Measurements from ENCODE around the gene INPP5A. TPM values are rescaled to one million over a fixed set of nuclear protein-coding genes. Genes with fewer than 3 reads are reported as not detected.

Gene INPP5A
- total RNA-seq, 6 experiments from 2014 or later, result 58.9 to 64.6 (median 63.8) TPM

GRCh38 chr10:132649651-132650360, 112.2 kb downstream of the INPP5A start:
- H3K9me3 Mint-ChIP-seq, result no peaks in the 10 kb centered on the region; the same call in 1 of the 2 replicates
- H3K27ac Mint-ChIP-seq, result no peak overlapping the region
- no peaks in the 10 kb centered on the region for H3K36me3 Mint-ChIP-seq (ENCODE audit: low read depth)
- peaks cover 5% of the 10 kb centered on the region for H3K27me3 Mint-ChIP-seq (ENCODE audit: insufficient read depth)
- H3K4me3 Mint-ChIP-seq, result no peak overlapping the region
- TF ChIP-seq CTCF (IDR thresholded peaks at IDR 0.05), result no peak
- H3K4me1 Mint-ChIP-seq (ENCODE audit: low read depth), result no peaks in the 10 kb centered on the region
- no peak for DNase-seq

- no peaks in the 10 kb centered on the region; the same call in 1 of the 2 replicates for H3K9me3 Mint-ChIP-seq
- H3K4me3 Mint-ChIP-seq, result no peak overlapping the region
- H3K27me3 Mint-ChIP-seq (ENCODE audit: insufficient read depth), result peaks cover 4% of the 10 kb centered on the region; the same call in 1 of the 2 replicates
Measured at GRCh38 chr10:132650611-132651250, 113.1 kb downstream of the INPP5A start.

GRCh38 chr10:132651511-132652029, 114.0 kb downstream of the INPP5A start:
- no peak for TF ChIP-seq CTCF (IDR thresholded peaks at IDR 0.05)
- H3K27me3 Mint-ChIP-seq (ENCODE audit: insufficient read depth), result peaks cover 4% of the 10 kb centered on the region; the same call in 1 of the 2 replicates
- H3K9me3 Mint-ChIP-seq, result no peaks in the 10 kb centered on the region; the same call in 1 of the 2 replicates
- no peak overlapping the region for H3K4me3 Mint-ChIP-seq
- H3K36me3 Mint-ChIP-seq (ENCODE audit: low read depth), result no peaks in the 10 kb centered on the region
- no peak for DNase-seq
- H3K4me1 Mint-ChIP-seq (ENCODE audit: low read depth), result no peaks in the 10 kb centered on the region
- H3K27ac Mint-ChIP-seq, result no peak overlapping the region

More at GRCh38 chr10:132650611-132651250, 113.1 kb downstream of the INPP5A start:
- Mint-ChIP-seq H3K36me3 (ENCODE audit: low read depth) (no peaks in the 10 kb centered on the region), H3K4me1 (ENCODE audit: low read depth) (no peaks in the 10 kb centered on the region), H3K27ac (no peak overlapping the region)
- no peak for TF ChIP-seq CTCF (IDR thresholded peaks at IDR 0.05)
- DNase-seq, result no peak

GRCh38 chr10:132652446-132652845, 114.9 kb downstream of the INPP5A start:
- Mint-ChIP-seq H3K4me3 (no peak overlapping the region), H3K4me1 (ENCODE audit: low read depth) (no peaks in the 10 kb centered on the region), H3K9me3 (no peaks in the 10 kb centered on the region; the same call in 1 of the 2 replicates), H3K27ac (no peak overlapping the region), H3K36me3 (ENCODE audit: low read depth) (no peaks in the 10 kb centered on the region), H3K27me3 (ENCODE audit: insufficient read depth) (peaks cover 4% of the 10 kb centered on the region; the same call in 1 of the 2 replicates)
- TF ChIP-seq CTCF (IDR thresholded peaks at IDR 0.05), result no peak
- no peak for DNase-seq

- H3K27ac Mint-ChIP-seq, result no peak overlapping the region
- no peak for TF ChIP-seq CTCF (IDR thresholded peaks at IDR 0.05)
- peaks cover 4% of the 10 kb centered on the region; the same call in 1 of the 2 replicates for H3K27me3 Mint-ChIP-seq (ENCODE audit: insufficient read depth)
- H3K36me3 Mint-ChIP-seq (ENCODE audit: low read depth), result no peaks in the 10 kb centered on the region
- no peak overlapping the region for H3K4me3 Mint-ChIP-seq
- DNase-seq, result no peak
- no peaks in the 10 kb centered on the region; the same call in 1 of the 2 replicates for H3K9me3 Mint-ChIP-seq
- no peaks in the 10 kb centered on the region for H3K4me1 Mint-ChIP-seq (ENCODE audit: low read depth)
Measured at GRCh38 chr10:132652936-132653590, 115.5 kb downstream of the INPP5A start.
